ENCODE measurements around the gene IFT122.

- no peak for TF ChIP-seq CTCF (conservative IDR thresholded peaks at IDR 0.05; ENCODE audit: low read length)
- no peak for TF ChIP-seq EZH2phosphoT487 (IDR thresholded peaks at IDR 0.05; ENCODE audit: borderline replicate concordance, low read depth, low read length)
These were observed 108.3 kb downstream of the IFT122 start for GRCh38 chr3:129548104-129548965.
